ENCODE measurements around the gene DHX15.

- no peak for TF ChIP-seq ZNF511 (CRISPR knock-in tag; IDR thresholded peaks at IDR 0.05)
- TF ChIP-seq, protein P1, sequence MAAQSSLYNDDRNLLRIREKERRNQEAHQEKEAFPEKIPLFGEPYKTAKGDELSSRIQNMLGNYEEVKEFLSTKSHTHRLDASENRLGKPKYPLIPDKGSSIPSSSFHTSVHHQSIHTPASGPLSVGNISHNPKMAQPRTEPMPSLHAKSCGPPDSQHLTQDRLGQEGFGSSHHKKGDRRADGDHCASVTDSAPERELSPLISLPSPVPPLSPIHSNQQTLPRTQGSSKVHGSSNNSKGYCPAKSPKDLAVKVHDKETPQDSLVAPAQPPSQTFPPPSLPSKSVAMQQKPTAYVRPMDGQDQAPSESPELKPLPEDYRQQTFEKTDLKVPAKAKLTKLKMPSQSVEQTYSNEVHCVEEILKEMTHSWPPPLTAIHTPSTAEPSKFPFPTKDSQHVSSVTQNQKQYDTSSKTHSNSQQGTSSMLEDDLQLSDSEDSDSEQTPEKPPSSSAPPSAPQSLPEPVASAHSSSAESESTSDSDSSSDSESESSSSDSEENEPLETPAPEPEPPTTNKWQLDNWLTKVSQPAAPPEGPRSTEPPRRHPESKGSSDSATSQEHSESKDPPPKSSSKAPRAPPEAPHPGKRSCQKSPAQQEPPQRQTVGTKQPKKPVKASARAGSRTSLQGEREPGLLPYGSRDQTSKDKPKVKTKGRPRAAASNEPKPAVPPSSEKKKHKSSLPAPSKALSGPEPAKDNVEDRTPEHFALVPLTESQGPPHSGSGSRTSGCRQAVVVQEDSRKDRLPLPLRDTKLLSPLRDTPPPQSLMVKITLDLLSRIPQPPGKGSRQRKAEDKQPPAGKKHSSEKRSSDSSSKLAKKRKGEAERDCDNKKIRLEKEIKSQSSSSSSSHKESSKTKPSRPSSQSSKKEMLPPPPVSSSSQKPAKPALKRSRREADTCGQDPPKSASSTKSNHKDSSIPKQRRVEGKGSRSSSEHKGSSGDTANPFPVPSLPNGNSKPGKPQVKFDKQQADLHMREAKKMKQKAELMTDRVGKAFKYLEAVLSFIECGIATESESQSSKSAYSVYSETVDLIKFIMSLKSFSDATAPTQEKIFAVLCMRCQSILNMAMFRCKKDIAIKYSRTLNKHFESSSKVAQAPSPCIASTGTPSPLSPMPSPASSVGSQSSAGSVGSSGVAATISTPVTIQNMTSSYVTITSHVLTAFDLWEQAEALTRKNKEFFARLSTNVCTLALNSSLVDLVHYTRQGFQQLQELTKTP (IDR thresholded peaks at IDR 0.05; ENCODE audit: low read depth in 1 of 2, partially characterized antibody in 2 of 2), result no peak
- no peak for TF ChIP-seq ZNF184 (CRISPR knock-in tag; IDR thresholded peaks at IDR 0.05)
- no peak for TF ChIP-seq JUNB (CRISPR knock-in tag; conservative IDR thresholded peaks at IDR 0.05)
- TF ChIP-seq STAT5B (CRISPR knock-in tag; IDR thresholded peaks at IDR 0.05), result no peak
- no peak for TF ChIP-seq FOXM1 (IDR thresholded peaks at IDR 0.05; ENCODE audit: low read depth)
- no peak for TF ChIP-seq FOXM1 (CRISPR knock-in tag; IDR thresholded peaks at IDR 0.05; ENCODE audit: low read depth)
Measured at GRCh38 chr4:24510091-24510490, 74.3 kb downstream of the DHX15 start.

Data from K562 (cell line).